SK-N-SH treated with all-trans-retinoic acid at 6 μM for 48 hours (cell line): Measurements from ENCODE around the gene DSCAM.

ENCODE experiments used
- ATAC-seq: fragments of 200-7000 bp; cut with Tn5 transposase; 3 replicates; pipeline ENCODE4 v1.9.1; 2020; ENCODE audit warnings: mild to moderate bottlenecking, moderate library complexity
- ARNTL ChIP-seq: fragments of 450-650 bp; formaldehyde crosslinking; IDR thresholded peaks from 2 replicates; pipeline ENCODE4 v1.5.0; 2020; ENCODE audit warnings: low read depth, mild to moderate bottlenecking, moderate library complexity, borderline replicate concordance
- BACH2 ChIP-seq: fragments of 250-450 bp; sonication (Bioruptor Pico); IDR thresholded peaks from 2 replicates; pipeline ENCODE4 v1.9.0; 2021; ENCODE audit warnings: mild to moderate bottlenecking, borderline replicate concordance
- CREB5 ChIP-seq: fragments of 250-450 bp; sonication (Bioruptor Pico); IDR thresholded peaks from 2 replicates; pipeline ENCODE4 v1.5.1; 2020; ENCODE audit warnings: low read depth, mild to moderate bottlenecking, moderate library complexity
- CSDC2 ChIP-seq: fragments of 250-450 bp; sonication (Bioruptor Pico); IDR thresholded peaks from 2 replicates; pipeline ENCODE4 v1.5.0; 2020; ENCODE audit warnings: mild to moderate bottlenecking, moderate library complexity
- CSRNP3 ChIP-seq: fragments of 250-450 bp; sonication (Bioruptor Pico); IDR thresholded peaks from 2 replicates; pipeline ENCODE4 v1.5.1; 2021; ENCODE audit warnings: mild to moderate bottlenecking, moderate library complexity
- ESRRG ChIP-seq: fragments of 250-450 bp; sonication (Bioruptor Pico); IDR thresholded peaks from 2 replicates; pipeline ENCODE4 v1.6.1; 2021; ENCODE audit warnings: mild to moderate bottlenecking
- GLIS3 ChIP-seq: fragments of 250-450 bp; sonication (Bioruptor Pico); IDR thresholded peaks from 2 replicates; pipeline ENCODE4 v1.5.0; 2020; ENCODE audit warnings: mild to moderate bottlenecking, moderate library complexity
- ISL1 ChIP-seq: fragments of 250-450 bp; sonication (Bioruptor Pico); IDR thresholded peaks from 2 replicates; pipeline ENCODE4 v2.1.2; 2022; ENCODE audit warnings: mild to moderate bottlenecking, moderate library complexity
- PATZ1 ChIP-seq: fragments of 250-450 bp; sonication (Bioruptor Pico); IDR thresholded peaks from 2 replicates; pipeline ENCODE4 v1.8.0; 2020; ENCODE audit warnings: mild to moderate bottlenecking, moderate library complexity, borderline replicate concordance
- POU6F1 ChIP-seq: fragments of 250-450 bp; sonication (Bioruptor Pico); IDR thresholded peaks from 2 replicates; pipeline ENCODE4 v1.8.0; 2021; ENCODE audit warnings: low read depth, mild to moderate bottlenecking, moderate library complexity, borderline replicate concordance
- RARB ChIP-seq: fragments of 250-450 bp; sonication (Bioruptor Pico); IDR thresholded peaks from 2 replicates; pipeline ENCODE4 v1.8.0; 2021; ENCODE audit warnings: mild to moderate bottlenecking, moderate library complexity
- SNAI2 ChIP-seq: fragments of 250-450 bp; sonication (Bioruptor Pico); IDR thresholded peaks from 2 replicates; pipeline ENCODE4 v1.5.0; 2020; ENCODE audit warnings: mild to moderate bottlenecking, moderate library complexity
- TOX ChIP-seq: fragments of 250-450 bp; sonication (Bioruptor Pico); IDR thresholded peaks from 2 replicates; pipeline ENCODE4 v1.8.0; 2021; ENCODE audit warnings: mild to moderate bottlenecking, moderate library complexity, borderline replicate concordance
- TSHZ2 ChIP-seq: fragments of 250-450 bp; sonication (Bioruptor Pico); IDR thresholded peaks from 2 replicates; pipeline ENCODE4 v1.5.0; 2020; ENCODE audit warnings: mild to moderate bottlenecking, moderate library complexity
- ZC3H10 ChIP-seq: fragments of 250-450 bp; sonication (Bioruptor Pico); IDR thresholded peaks from 2 replicates; pipeline ENCODE4 v1.5.1; 2021; ENCODE audit warnings: mild to moderate bottlenecking, moderate library complexity
- ZFP3 ChIP-seq: fragments of 250-450 bp; sonication (Bioruptor Pico); IDR thresholded peaks from 2 replicates; pipeline ENCODE4 v1.5.0; 2020; ENCODE audit warnings: mild to moderate bottlenecking, moderate library complexity
- ZFP30 ChIP-seq: fragments of 450-650 bp; formaldehyde crosslinking; IDR thresholded peaks from 2 replicates; pipeline ENCODE4 v1.5.0; 2022; ENCODE audit warnings: mild to moderate bottlenecking, moderate library complexity
- ZNF565 ChIP-seq: fragments of 450-650 bp; formaldehyde crosslinking; conservative IDR thresholded peaks from 2 replicates; pipeline ENCODE4 v1.5.0; 2020; ENCODE audit warnings: low read depth, mild to moderate bottlenecking, moderate library complexity
- ZNF70 ChIP-seq: fragments of 450-650 bp; formaldehyde crosslinking; IDR thresholded peaks from 2 replicates; pipeline ENCODE4 v1.5.0; 2020; ENCODE audit warnings: mild to moderate bottlenecking, moderate library complexity

DSCAM gene

GRCh38 chr21:40639616-40640194 lies 207.3 kb downstream of the DSCAM start:
- no peak for ATAC-seq

More at GRCh38 chr21:40639616-40640194, 207.3 kb downstream of the DSCAM start:
- no peak for TF ChIP-seq ZC3H10
- no peak for TF ChIP-seq PATZ1 (CRISPR knock-in tag)
- TF ChIP-seq RARB (CRISPR knock-in tag) = no peak
- TF ChIP-seq CSDC2 = no peak
- no peak for TF ChIP-seq TSHZ2 (CRISPR knock-in tag)
- TF ChIP-seq ESRRG (CRISPR knock-in tag) = no peak
- no peak for TF ChIP-seq TOX
- TF ChIP-seq ISL1 (CRISPR knock-in tag) = no peak
- no peak for TF ChIP-seq SNAI2 (CRISPR knock-in tag)
- TF ChIP-seq ARNTL (CRISPR knock-in tag) = no peak
- no peak for TF ChIP-seq BACH2
- no peak for TF ChIP-seq CREB5 (CRISPR knock-in tag)
- no peak for TF ChIP-seq GLIS3
- no peak for TF ChIP-seq ZFP3 (CRISPR knock-in tag)
- TF ChIP-seq ZNF70 (CRISPR knock-in tag) = no peak
- no peak for TF ChIP-seq POU6F1
- no peak for TF ChIP-seq CSRNP3 (CRISPR knock-in tag)
- TF ChIP-seq ZNF565 (CRISPR knock-in tag) = no peak
- no peak for TF ChIP-seq ZFP30 (CRISPR knock-in tag)
- TF ChIP-seq, all 23 proteins: peak for 0
